HG03432 (cell line): ENCODE results near the gene RTN4.

ENCODE experiments used
- ATAC-seq: cut with Tn5 transposase; IDR thresholded peaks from one replicate; pipeline ENCODE4 v1.9.1; 2021; ENCODE audit warnings: mild to moderate bottlenecking, moderate library complexity; ENCODE audit not compliant: unreplicated experiment

The RTN4 gene

DNA sequence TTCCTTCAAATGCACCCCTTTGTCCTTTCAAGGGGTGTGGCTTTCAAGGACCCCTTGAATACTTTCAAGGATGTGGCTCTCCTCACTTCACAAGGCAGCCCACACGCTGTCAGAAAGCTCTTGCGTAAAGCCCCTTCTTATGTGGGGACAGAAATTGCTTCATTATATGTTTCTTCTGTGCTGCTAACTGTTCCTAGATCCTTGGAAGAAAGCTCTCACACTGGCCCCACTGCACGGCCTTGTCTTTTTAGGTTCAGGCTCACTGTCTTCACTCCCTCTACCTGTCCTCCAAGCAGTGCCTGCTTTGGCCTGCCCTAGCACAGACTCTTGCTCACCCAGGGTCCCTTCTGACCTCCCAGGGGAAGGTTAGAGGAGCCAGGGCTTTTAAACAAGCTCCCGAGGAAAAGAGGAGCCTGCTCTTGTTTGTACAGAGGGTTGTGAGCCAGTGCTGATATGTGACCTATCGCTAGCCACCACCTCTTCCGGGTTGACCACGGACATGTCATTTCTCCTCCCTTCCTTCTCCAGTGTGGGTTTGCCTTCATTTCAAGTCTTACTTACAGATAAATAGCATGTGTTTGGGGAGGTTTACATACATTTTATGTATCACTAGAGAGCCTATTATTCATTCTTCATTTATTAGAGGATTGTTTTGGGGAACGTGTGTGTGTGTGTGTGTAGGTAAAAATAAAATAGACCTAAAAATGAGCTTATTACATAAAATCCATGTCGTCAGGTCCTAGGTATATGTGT, 94.7 kb downstream of the RTN4 start:
- ATAC-seq, result no peak

DNA sequence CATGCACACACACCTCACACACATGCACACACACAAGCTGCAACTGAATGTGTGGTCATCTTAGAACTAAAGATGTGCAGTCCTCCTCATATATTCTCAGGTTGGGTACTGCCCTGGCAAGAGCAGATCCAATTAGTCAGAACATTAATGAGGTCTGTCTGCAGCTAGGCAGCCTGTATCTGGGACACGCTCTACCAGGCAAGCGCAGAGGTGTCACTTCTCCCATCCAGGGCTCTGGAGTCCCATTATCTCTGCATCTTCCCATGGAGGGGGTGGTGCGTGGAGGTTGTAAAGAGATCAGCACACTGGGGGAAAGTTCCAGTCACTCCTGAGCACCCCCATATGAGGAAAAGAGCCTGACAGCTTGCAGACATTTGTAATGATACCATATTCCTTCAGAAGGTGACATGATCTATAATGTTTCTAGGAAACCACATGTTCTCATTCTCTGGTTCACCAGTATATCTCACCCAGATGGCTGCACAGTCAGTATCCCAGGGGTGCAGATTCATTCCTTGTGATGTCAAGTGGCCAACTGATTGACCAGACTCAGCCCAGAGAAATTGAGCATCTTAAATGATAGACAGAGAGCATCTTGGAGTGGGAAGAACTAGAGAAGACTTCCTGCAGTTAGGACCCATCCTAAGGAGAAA, 95.4 kb downstream of the RTN4 start:
- peak; percentile 52 for ATAC-seq

DNA sequence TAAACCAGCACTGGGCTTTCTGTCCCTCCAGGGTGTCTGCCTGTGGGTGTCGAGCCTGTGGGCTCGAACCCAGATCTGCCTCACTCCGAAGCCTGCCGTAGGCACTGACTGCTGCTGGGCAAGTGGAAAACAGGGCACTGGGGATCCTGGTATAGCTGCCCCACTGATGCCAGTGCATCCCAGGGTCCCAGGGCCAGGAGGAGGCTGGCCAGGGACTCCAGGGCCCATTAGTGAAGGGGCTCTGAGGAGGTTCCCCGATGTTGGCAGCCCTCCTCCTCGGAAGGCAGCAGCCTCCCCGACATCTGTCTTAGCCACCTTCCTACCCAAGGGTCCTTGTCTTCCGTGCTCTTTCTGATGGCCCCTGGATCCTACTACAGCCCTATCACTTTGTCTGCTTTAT, 96.1 kb downstream of the RTN4 start:
- ATAC-seq, result no peak

DNA sequence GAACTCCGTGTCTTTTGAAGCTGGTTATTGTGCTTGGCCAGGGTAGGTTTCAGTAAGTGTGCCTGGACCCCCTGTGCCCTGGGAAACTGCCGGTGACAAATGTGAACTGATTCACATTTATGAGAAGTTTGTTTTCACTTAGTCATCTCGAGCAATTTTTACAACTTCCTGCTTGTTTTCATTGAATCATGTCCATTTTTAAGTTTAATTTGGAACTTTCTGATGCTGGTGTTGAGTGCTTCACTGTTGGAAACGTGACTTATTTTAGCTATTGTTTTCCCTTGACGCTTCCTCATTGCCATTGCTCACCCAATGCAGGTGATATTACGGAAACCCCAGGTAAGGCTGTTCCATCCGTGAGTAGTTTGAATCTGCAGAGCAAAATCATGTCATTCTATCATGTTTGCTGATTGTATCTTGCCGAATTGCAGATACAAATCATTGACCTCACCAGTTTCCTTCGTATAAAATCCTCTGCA, 97.2 kb downstream of the RTN4 start:
- ATAC-seq, result no peak

DNA sequence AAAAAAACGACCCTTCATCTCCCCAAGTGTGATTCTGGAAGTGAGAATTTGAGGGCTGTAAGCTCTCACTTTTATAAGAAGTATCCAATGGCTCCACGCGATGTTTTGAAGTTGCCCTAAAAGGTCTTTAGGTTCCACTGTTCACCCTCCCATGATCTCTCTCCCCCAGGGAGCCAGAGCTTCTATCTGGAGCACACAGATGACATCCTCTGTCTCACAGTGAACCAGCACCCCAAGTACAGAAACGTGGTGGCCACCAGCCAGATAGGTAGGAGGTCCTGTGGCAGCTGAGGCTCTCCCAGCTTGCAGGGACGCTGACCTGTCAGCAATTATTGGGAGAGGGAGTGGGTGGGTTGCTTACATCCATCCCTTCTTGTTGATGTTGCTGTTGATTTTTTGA, 97.8 kb downstream of the RTN4 start:
- ATAC-seq, result no peak

DNA sequence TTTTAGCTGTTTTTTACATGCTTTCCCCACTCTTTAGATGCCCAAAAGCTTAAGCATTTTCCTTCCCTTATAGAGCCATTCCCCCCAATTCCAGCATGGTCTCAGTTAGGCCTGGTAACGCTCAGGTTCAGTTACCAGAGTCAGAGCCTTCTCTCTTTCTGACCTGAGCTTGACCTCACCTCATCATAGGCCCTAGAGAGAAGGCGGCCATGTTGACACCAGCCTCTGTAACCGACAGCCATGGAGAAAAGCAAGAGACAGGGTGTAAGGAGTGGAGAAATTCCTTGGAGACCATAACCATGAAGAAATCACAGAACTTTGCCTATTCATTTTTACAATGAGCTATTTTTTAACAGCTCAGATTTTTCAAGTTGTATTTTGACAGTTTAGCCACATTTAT, 99.4 kb downstream of the RTN4 start:
- ATAC-seq, result no peak

DNA sequence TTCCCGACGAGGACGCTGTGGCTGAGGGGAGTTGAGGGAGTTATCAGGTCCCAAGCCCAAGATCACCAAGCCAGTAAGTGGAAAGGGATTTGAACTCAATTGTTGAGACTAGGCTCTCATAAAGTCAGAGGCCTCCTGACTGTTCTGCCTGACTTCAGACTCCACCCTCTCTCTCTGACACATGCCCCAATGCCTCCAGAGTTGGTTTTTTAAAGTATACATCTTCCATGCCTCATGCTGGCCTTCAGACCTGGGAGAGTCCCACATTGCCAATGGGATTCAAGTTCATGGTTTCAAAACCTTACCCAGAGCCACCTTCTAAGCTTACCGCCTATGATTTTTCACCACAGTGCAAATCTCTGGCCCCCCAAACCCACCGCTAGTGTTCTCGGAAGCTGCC, 100.8 kb downstream of the RTN4 start:
- no peak for ATAC-seq

DNA sequence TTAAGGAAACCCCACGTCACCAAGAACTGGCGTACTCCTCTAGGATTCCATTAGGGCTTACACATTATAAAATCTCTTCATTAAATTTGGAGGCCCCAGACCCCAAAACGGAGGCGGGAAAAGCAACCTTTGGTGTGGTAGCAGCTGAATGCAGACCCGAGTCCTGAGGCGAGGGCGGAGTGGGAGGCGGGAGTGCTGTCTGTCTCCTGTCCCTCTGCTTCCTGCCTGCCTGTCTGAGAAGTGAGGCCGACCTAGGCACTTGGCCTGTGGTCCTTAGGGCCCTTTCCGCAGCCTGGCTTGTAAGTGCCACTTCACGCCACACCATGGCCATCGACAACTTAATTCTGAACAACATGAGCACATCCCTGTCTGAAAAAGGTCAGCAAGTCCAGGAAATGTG, 102.1 kb downstream of the RTN4 start:
- no peak for ATAC-seq

DNA sequence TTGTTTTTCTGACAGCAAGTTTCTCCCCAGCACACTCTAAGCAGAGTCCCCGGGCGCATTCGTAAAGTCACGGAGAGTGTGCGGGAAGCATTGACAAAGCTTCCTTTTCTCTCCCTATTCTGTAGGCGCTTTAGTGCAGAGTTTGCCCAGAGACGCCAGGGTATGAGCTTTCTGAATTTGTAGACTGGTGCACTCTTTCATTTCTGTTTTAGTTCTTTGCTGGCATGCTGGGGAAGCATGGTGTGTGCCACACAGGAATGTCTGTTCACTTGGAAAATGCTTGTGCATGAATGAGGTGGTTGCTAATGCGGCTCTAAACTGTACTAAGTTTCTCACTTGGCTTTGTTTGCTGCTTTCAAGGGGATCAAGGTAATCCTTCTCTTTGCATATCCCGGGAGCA, 102.6 kb downstream of the RTN4 start:
- ATAC-seq, result no peak

DNA sequence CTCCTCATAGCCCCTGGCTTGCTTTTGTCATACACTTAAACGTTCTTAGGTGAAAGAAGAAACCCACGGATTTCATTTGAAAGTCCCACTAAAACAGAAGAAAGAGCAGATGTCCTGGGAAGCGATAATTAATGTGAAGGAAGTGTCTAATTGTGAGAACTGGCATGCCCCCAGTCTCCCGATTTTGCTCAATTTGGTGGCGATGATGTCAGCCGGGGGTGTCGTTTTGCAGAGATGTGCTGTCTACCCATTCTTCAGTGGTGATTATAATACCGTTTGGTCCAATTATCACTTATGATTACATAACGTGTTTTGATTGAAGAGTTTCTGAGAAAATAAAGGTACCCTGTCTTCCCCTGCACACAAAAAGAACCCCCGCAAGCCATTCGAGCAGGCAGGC, 103.1 kb downstream of the RTN4 start:
- no peak for ATAC-seq

DNA sequence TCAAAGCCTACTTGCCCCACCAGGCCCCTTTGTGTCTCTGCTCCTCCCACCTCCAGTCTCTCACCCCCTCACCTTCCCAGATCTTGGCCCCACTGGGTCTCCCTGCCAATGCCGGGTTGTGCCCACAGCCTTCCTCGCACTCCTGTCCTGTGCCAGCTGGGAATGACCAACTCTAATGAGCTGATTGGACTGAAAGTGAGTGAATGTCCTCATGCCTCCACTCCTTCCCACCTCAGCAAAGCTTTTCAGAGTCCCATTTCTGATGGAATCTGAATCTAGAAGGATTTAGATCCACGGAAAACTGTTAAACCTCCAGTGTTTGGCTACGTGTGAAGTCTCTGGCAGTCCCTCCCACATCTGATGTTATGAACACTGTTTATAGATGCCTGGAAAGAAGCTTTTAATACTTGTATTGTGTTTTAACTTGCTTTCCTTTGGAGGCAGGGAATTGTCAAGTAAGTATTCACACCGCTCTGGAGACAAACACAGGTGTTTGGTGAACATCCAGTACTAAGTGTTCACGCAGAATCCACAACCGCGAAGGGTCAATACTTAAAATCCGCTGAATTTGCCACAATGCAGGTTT, 103.9 kb downstream of the RTN4 start:
- no peak for ATAC-seq

DNA sequence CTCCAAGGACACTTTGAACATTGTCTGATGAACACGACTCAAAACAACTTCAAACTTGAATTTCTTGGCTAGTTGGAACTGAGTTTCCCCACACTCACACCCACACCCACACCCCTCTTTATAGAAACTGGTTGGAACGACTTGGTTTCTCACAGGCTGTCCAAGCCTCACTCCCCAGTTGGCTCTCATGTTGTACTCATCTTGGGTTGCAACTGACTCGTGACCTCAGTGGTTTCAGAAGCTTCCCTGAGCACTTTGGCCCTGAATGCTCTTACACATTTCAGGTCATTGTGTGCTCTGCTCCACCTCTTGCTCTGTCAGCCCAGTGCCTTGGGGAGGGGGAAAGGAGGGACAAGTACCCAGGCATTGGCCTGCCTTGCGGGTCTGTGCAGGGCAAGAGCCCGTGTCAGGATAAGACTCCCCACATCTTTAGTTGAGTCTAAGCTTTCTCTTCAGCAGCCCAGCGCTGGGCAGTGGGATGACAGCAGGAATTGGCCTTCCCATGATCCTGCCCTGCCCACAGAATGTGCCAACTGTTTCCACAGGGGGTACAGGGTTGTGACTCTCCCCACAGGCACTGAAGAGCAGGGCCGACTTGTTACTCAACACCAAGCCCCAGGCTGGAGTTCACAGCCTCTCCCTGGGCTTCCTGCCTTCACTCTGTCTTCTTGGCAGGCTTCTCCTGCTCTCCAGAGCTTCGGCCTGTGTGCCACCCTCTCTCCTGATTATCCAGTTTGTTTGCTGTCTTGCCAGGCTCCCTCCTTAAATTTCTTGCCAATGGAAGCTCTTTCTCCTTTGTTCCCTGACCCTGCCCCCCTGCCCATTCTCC, 104.6 kb downstream of the RTN4 start:
- peak; percentile 82 for ATAC-seq

DNA sequence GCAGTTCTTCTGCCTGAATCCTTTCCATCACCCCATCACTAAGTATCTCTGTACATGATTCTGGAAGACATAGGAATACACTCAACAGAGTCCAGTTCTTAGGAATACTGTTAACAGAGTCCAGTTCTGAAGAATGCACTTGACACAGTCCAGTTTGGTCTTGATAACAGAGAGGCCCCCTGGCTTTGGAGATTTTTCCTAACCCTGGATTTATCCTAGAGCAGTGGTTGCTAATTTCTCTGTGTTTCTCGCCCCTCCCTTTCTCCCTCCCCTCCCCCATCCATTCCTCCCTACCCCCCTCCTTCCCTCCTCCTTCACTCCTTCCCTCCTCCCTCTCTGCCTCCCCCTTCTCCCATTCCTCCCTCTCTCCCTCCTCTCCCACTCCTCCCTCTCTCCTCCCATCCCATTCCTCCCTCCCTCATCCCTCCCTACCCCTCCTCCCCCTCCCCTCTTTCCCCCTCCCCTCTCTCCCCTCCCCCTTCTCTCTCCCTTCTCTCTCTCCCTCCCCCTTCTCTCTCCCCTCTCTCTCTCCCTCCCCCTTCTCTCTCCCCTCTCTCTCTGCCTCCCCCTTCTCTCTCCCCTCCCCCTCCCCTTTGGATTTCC, 105.4 kb downstream of the RTN4 start:
- no peak for ATAC-seq

DNA sequence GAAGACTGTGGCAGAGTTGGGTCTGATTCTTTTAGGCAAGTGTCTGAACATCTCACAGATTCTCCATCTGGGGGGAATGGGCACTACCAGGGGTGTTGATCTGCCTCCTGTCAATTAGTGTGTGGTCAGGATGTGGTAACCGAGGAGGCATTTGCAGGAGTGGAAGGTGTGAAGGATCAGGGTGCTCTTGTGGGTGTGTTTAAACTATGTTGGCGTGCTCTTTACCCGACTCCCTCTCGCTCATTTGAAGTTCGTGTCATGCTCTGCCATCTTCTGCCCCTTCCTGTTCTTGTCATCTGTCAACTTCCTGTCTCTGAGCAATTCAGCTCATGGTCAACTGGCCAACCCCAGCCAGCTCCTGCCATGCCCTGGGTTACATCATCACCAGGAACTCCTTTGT, 107.9 kb downstream of the RTN4 start:
- ATAC-seq, result no peak

DNA sequence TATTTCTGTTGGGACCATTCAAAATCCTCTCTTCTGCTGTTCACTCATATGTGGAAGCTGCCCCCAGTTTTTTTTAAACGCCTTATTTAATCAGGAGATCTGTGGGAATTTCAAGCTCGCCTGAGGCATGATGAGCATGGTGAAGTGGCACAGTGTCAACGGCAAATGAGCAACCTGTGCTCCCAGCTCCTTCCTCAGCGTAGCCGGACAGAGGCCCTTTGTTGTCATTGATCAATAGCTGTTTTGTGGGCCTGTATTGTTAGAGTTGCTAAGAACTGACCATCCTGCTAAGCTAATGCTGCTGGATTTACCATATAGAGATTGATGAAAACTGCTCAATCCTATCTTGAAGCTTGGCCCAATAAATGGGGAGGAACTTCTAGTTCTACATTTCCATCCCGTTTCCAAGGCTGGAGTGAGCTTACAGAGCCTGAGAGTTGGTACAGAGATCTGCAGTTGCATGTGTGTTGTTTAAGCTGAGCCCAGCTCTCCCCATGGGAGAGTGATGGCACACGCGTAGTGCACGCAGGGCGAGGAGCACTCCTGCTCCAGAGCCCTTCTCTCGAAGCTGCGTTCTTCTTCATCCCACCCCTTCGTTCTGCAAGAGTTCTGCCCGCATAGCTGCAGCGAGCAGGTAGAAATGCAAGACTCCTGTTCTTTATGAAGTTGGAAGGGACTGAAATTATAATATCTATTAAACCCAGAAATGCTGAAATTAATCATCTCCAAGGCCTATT, 108.8 kb downstream of the RTN4 start:
- no peak for ATAC-seq

DNA sequence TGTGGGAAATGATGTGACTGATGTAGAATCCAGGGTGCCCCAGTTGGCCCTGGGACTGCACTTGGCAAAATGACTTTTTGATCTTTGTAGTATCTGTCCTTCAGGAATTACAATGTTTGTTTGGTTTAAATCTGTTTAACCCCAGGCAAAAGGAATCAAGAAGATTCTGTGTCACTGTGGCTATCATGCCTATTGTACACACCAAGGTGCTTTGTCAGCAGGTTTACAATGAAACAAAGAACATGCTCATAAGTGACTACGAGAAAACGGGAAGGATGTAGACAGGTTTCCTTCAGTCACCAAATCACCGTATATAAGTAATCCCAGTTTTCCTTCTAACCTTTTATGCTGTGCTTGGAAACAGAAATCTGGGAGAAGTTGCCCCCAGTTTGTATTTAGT, 109.5 kb downstream of the RTN4 start:
- ATAC-seq, result no peak

DNA sequence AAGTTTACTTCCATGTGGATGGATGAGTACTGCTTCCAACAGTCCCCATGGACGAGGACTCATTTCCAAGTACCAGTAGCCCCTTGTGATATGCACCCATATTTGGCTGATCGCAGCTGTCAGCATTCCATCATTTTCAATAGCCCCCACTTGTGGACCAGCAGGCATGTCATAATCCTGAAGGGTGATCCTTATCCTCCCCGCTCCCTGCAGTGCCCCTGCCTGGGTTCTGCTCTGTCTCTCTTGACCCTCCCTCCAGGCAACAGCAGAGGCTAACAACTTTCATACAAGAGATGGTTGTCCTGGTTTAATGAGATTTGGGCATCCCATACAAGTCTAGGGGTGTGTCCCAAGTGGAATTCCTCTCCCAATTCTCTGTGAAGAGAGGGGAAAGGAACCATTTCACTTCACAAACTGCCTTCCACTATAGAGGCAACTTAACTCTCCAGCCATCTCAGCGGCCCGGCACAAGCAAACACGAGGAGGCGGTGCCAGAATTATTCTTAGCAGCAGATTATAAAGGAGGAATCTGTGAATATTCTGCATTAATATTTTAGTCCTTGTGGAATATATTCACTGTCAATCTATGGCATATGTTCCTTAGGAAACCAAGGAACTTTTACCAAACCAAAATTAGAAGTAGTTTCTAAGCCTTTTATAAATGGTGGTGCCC, 110.7 kb downstream of the RTN4 start:
- no peak for ATAC-seq

DNA sequence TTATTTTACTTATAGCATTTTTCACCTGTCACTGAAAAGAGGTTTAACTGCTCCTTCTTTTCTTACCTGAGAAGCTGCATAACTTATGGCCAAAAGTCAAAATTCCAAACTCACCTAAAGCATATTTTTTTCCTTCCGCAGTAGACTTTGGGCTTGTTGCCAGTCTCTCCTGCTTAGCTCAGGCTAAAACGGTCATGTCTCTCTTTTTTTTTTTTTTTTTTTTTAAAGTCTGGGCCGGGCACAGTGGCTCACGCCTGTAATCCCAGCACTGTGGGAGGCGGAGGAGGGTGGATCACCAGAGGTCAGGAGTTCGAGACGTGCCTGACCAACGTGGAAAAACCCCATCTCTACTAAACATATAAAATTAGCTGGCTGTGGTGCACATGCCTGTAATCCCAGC, 113.5 kb downstream of the RTN4 start:
- ATAC-seq, result no peak

DNA sequence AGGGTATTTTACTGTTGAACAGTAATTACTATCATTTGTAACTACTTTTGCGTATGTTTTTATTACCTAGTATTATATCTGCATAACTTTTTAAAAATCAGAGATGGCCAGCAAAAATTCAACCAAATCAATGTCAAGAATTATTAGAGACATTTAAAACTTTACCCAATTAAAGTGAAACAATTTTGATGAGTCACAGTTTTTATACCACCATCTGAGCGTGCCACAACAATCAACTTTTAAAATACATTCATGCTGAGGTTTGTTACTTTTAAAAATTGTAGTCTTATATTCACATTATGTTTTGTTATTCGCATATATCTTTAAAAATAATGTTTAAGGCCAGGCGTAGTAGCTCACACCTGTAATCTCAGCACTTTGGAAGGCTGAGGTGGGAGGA, 114.9 kb downstream of the RTN4 start:
- no peak for ATAC-seq

DNA sequence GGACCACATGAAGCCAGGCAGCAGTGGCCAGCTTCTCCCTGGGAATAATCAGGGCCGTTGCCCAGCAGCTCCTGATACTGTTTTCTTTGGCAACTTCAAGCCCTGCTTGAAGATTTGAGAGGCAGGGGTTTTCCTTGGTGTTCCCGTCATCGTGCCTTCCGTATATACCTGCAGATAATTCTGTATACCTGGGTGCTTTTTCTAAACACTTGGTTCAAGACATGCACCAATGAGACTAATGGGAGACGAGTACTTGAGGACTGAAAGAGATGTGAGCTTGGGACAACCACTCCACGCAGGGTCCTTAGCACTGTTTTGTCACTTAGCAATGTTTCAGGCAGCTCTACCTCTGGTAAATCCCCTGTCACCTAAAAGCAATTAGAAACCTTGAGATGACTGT, 118.8 kb downstream of the RTN4 start:
- no peak for ATAC-seq
